K562 (cell line): ENCODE results near the gene TRIM25. TPM values are rescaled to one million over a fixed set of nuclear protein-coding genes. Genes with fewer than 3 reads are reported as not detected.

Experiments used
- DDX20 ChIP-seq: fragments of 450-650 bp; IDR thresholded peaks from 2 replicates; pipeline ENCODE4 v1.6.1; 2016; ENCODE audit warnings: missing genetic modification characterization, low read depth, mild to moderate bottlenecking, missing compliant biosample characterization, moderate library complexity
- ESRRA ChIP-seq: fragments of 450-650 bp; IDR thresholded peaks from 2 replicates; pipeline ENCODE4 v1.6.1; 2014; ENCODE audit warnings: low read depth, mild to moderate bottlenecking, moderate library complexity, borderline replicate concordance
- HIVEP1 ChIP-seq: fragments of 250-450 bp; sonication (Bioruptor Pico); IDR thresholded peaks from 2 replicates; pipeline ENCODE4 v1.4.0; 2020; ENCODE audit warnings: mild to moderate bottlenecking
- MXI1 ChIP-seq: IDR thresholded peaks from 2 replicates; pipeline ENCODE4 v1.6.1; 2011; ENCODE audit warnings: low read depth, mild to moderate bottlenecking, improper control_type of control experiment, low read length
- RCOR1 ChIP-seq, 2 experiments: IDR thresholded peaks; 2 replicates each; pipeline ENCODE4 v1.6.1; 2012; ENCODE audit warnings: low read depth in 2 of 2, low read length in 2 of 2, borderline replicate concordance in 1 of 2, improper control_type of control experiment in 1 of 2
- polyA plus RNA-seq, 8 experiments: library from polyadenylated mRNA; depleted of rRNA in 4 of 8; stranded (reverse) in 5 of 8; unstranded in 3 of 8; fragments of >200 nt; fragmentation: Nextera tagmentation in 2 of 8; fragmentation: Illumina TruSeq in 1 of 8; extraction: Ambion mirVana in 2 of 8; extraction: Trizol in 1 of 8; gene quantifications; 2 replicates each; pipeline versions ENCODE4 v1.2.1 to v1.2.3, GENCODE V29; 2011 to 2014; ENCODE audit warnings: inconsistent platforms in 1 of 8, missing spikeins in 1 of 8
- total RNA-seq, 7 experiments: library from RNA; depleted of rRNA in 6 of 7; stranded (reverse); fragments of >200 nt in 6 of 7; fragmentation: Illumina TruSeq in 2 of 7; extraction: Trizol in 2 of 7; gene quantifications; 2 replicates each; pipeline versions ENCODE4 v1.2.1 to v1.2.3, GENCODE V29; 2011 to 2021; ENCODE audit warnings: low replicate concordance in 1 of 7
- TF ChIP-seq, protein P1 (sequence below): sonication (generic); formaldehyde crosslinking; IDR thresholded peaks from 2 replicates; pipeline ENCODE4 v1.8.1; 2022; ENCODE audit warnings: missing genetic modification reagents
- TF ChIP-seq, protein P2 (sequence below): fragments of 450-650 bp; IDR thresholded peaks from 2 replicates; pipeline ENCODE4 v1.6.1; 2016; ENCODE audit warnings: mild to moderate bottlenecking
- TF ChIP-seq, protein P3 (sequence below): fragments of 450-650 bp; IDR thresholded peaks from 2 replicates; pipeline ENCODE4 v1.6.1; 2016; ENCODE audit warnings: antibody characterized with exemption

The TRIM25 gene
- total and polyA plus RNA-seq, 9 of the 15 experiments (the other 6 are each of a cell fraction or from before 2014, with no cell fraction given), result 5.9 to 49.5 (median 24.5) TPM

DNA sequence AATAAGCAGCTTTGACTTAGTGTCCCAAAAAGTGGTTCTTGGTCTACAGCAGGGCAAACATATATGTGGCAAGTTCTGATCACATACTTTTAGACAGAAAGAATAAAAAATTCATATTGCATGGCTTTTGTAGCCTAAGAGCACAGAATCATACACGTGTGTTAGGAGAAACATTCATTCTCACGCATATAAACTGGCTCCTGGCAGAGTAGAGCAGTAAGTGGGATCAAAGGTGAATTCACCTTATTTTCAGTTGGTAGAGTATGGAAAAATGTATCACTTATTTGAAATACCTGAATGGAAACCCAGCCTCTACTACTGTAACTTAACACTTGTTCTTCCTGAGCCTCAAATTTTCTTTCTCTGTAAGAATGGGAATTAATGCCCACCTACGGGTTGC lies 45.1 kb downstream of the TRIM25 start (continued):
- TF ChIP-seq, protein P1, sequence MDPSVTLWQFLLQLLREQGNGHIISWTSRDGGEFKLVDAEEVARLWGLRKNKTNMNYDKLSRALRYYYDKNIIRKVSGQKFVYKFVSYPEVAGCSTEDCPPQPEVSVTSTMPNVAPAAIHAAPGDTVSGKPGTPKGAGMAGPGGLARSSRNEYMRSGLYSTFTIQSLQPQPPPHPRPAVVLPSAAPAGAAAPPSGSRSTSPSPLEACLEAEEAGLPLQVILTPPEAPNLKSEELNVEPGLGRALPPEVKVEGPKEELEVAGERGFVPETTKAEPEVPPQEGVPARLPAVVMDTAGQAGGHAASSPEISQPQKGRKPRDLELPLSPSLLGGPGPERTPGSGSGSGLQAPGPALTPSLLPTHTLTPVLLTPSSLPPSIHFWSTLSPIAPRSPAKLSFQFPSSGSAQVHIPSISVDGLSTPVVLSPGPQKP (CRISPR knock-in tag), result no peak
- TF ChIP-seq HIVEP1 (CRISPR knock-in tag) (no peak), DDX20 (tag) (no peak), MXI1 (no peak), RCOR1 (IDR thresholded peaks at IDR 0.05; ENCODE audit: borderline replicate concordance in 1 of 2, low read depth in 2 of 2, low read length in 2 of 2) (no peak), ESRRA (no peak)
- TF ChIP-seq, protein P2, sequence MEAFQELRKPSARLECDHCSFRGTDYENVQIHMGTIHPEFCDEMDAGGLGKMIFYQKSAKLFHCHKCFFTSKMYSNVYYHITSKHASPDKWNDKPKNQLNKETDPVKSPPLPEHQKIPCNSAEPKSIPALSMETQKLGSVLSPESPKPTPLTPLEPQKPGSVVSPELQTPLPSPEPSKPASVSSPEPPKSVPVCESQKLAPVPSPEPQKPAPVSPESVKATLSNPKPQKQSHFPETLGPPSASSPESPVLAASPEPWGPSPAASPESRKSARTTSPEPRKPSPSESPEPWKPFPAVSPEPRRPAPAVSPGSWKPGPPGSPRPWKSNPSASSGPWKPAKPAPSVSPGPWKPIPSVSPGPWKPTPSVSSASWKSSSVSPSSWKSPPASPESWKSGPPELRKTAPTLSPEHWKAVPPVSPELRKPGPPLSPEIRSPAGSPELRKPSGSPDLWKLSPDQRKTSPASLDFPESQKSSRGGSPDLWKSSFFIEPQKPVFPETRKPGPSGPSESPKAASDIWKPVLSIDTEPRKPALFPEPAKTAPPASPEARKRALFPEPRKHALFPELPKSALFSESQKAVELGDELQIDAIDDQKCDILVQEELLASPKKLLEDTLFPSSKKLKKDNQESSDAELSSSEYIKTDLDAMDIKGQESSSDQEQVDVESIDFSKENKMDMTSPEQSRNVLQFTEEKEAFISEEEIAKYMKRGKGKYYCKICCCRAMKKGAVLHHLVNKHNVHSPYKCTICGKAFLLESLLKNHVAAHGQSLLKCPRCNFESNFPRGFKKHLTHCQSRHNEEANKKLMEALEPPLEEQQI, result no peak
- TF ChIP-seq, protein P3, sequence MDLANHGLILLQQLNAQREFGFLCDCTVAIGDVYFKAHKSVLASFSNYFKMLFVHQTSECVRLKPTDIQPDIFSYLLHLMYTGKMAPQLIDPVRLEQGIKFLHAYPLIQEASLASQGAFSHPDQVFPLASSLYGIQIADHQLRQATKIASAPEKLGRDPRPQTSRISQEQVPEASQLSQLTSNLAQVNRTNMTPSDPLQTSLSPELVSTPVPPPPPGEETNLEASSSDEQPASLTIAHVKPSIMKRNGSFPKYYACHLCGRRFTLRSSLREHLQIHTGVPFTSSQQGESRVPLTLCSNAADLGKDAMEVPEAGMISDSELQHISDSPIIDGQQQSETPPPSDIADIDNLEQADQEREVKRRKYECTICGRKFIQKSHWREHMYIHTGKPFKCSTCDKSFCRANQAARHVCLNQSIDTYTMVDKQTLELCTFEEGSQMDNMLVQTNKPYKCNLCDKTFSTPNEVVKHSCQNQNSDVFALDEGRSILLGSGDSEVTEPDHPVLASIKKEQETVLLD, result no peak
